Stimulated activated effector memory CD8-positive, alpha-beta T cell treated with anti-CD3 and anti-CD28 coated beads, Interleukin-12 subunit alpha, Interleukin-12 subunit beta, amount 100 ng/mL, for 72 hours (primary cell): ENCODE results near the gene IRS2.

Source experiments
- ATAC-seq: fragments of 150-1000 bp; cut with Tn5 transposase; 2 replicates; pipeline ENCODE4 v1.10.0; 2021
- DNase-seq, 2 donors: peaks; one replicate each; pipeline ENCODE4 v3.0.0; 2021 to 2022; ENCODE audit warnings: low spot score in 2 of 2
- H3K27ac Mint-ChIP-seq: one replicate; pipeline ENCODE4 v1.8.0; 2022; ENCODE audit warnings: mild to moderate bottlenecking, mixed read lengths
- H3K36me3 Mint-ChIP-seq: one replicate; pipeline ENCODE4 v1.8.0; 2022; ENCODE audit warnings: mild to moderate bottlenecking, mixed read lengths
- H3K4me1 Mint-ChIP-seq: one replicate; pipeline ENCODE4 v1.8.0; 2022; ENCODE audit warnings: mixed read lengths
- H3K4me3 Mint-ChIP-seq: one replicate; pipeline ENCODE4 v1.8.0; 2022; ENCODE audit warnings: mild to moderate bottlenecking, mixed read lengths
- H3K9me3 Mint-ChIP-seq: one replicate; pipeline ENCODE4 v1.8.0; 2022; ENCODE audit warnings: mixed read lengths

IRS2 gene

DNA sequence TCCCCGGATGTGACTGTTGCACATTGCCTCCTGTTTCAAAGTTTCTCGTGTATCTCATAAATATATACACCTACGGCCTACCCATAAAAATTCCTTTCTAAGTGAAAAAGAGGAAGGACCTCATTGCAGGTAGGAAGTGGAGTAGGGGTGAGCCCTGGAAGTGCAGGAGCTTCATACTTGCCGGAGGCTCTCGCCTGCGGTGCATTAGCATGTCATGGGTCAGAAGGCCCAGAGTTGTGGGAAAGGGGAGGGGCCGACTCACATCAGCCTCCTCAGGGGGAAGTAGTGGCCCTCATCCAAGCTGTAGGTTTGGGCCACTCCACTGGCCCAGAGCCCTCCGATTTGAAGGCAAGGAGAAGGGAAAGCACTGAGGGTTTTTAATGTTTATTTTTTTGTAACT is 26.0 kb upstream of the IRS2 start:
- no peaks in the 10 kb centered on the region for H3K4me1 Mint-ChIP-seq
- no peaks in the 10 kb centered on the region for H3K9me3 Mint-ChIP-seq
- H3K4me3 Mint-ChIP-seq, result no peak overlapping the region
- no peak overlapping the region for H3K27ac Mint-ChIP-seq
- DNase-seq (no peak), ATAC-seq (no peak)
- H3K36me3 Mint-ChIP-seq, result no peaks in the 10 kb centered on the region

DNA sequence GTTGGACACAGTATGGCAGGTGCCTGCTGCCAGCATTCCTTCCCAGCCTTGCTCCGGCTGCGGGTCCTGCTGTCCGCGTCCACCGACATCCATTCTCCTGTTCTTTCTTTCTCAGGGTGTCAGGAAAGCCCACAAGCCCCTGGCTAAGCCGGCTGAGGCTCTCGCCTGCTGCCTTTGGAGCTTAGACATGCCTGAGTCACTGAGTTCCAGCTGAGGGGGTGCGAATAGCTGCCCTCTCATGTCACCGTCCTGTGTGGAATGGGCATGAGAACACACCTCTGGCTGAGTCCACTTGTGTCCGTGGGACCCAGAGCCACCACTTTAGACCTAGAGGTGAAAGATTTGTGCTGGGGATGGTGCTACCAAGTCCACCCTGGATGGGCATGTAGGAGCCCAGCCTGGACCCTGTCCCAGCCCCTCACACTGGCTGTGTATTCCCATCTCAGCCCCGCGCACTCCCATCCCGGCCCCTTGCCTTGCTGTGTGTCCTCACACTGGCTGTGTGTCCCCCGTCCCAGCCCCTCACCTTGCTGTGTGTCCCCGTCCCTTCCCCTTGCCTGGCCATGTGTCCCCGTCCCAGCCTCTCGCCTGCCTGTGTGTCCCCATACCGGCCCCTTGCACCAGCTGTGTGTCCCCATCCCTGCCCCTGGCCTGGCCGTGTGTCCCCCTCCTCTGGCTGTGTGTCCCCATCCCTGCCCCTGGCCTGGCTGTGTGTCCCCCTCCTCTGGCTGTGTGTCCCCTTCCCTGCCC is 24.6 kb upstream of the IRS2 start:
- Mint-ChIP-seq H3K4me3 (no peak overlapping the region), H3K9me3 (no peaks in the 10 kb centered on the region), H3K36me3 (no peaks in the 10 kb centered on the region), H3K4me1 (no peaks in the 10 kb centered on the region), H3K27ac (no peak overlapping the region)
- ATAC-seq (no peak), DNase-seq (no peak)

DNA sequence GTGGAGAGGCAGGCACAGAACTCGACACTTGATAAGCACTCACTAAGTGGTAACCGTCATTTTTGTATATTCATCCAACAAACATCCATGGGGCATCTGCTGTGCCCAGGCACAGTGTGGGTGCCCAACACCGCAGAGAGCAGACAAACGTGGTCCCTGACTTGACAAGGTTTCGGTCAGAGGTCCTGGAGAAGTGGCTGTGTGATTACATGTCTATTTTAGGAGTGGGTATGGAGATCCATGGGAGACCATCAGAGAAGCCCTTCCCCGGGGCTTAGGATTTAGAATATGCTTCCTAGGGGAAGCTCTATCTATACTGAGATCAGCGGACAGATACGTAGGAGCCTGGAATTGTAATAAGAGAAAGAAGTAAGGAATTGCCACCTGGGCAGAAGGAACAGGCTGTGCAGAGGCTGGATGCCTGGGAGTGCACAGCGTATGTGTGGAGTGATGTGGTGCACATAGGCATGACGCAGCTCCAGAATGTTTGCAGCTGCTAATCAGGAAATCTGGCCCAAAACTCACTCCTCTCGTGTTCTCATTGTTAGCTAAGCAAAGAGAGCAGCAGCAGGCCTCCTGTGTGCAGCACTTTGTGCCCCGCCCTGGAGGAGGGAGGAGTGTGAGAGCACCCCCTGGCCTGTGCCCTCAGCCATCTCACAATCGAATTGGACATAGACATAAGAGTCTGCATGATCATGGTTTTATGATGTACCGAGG is 23.0 kb upstream of the IRS2 start:
- Mint-ChIP-seq H3K27ac (no peak overlapping the region), H3K4me3 (no peak overlapping the region), H3K36me3 (no peaks in the 10 kb centered on the region), H3K9me3 (no peaks in the 10 kb centered on the region), H3K4me1 (no peaks in the 10 kb centered on the region)
- no peak for ATAC-seq
- no peak for DNase-seq

DNA sequence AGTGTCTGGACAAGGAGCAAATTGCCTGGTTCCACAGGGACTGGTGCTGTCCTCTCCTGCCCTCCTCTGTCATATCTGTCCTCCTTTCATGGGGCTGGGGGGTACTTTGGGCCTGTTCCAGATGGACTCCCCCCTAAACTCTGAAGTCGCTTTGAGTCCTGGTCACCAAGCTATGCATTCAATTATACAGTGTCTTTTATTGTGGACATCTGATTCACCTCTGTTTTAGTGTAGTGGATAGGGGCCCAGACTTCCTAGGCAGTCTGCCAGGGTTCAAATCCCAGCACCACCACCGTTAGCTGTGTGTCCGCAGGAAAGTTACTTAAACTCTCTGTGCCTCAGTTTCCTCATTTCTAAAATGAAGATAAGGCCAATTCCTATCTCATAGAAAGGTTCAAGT is 21.0 kb upstream of the IRS2 start:
- no peaks in the 10 kb centered on the region for H3K36me3 Mint-ChIP-seq
- DNase-seq (no peak), ATAC-seq (no peak)
- no peak overlapping the region for H3K4me3 Mint-ChIP-seq
- no peaks in the 10 kb centered on the region for H3K4me1 Mint-ChIP-seq
- no peaks in the 10 kb centered on the region for H3K9me3 Mint-ChIP-seq
- H3K27ac Mint-ChIP-seq, result no peak overlapping the region

DNA sequence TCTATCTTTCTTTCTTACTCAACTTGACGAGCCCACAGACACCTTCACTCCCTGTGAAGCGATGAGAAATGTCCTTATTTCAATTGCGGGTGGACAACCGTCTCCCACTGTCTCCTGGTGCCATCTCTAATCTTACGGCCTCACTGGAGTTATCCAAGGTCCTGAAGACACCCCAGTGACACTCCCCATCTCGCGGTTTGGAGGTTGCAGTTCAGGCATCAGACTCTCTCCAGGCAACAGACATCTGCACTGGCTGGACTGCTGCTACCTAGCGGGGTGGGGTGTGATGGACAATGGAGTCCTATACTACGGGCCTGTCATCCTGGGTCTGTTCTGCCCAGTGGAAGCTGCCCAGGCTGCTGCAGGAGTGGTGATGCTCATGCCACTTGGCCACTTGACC is 18.3 kb upstream of the IRS2 start:
- no peak for ATAC-seq
- H3K27ac Mint-ChIP-seq, result no peak overlapping the region
- no peaks in the 10 kb centered on the region for H3K4me1 Mint-ChIP-seq
- DNase-seq, result no peak
- H3K4me3 Mint-ChIP-seq, result no peak overlapping the region
- H3K9me3 Mint-ChIP-seq, result no peaks in the 10 kb centered on the region
- no peaks in the 10 kb centered on the region for H3K36me3 Mint-ChIP-seq

DNA sequence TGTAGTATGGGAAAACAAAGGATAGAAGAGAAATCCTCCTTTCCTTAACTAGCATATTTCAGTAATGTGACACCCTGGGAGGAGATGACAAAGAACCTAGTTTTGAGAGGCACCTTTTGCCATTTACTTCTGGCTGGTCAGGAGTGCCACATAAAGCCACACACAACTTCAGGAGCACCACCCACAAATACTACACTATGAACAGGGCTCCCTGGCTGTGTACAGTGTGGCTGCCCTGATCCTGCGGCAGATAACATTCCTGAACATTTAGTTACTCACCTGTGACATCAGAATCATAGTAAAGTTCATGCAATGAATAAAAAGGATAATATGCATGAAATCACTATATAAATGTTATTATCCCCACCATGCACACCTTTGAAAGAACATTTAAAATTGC is 17.4 kb upstream of the IRS2 start:
- H3K27ac Mint-ChIP-seq, result no peak overlapping the region
- no peaks in the 10 kb centered on the region for H3K36me3 Mint-ChIP-seq
- H3K9me3 Mint-ChIP-seq, result no peaks in the 10 kb centered on the region
- H3K4me1 Mint-ChIP-seq, result no peaks in the 10 kb centered on the region
- H3K4me3 Mint-ChIP-seq, result no peak overlapping the region
- no peak for ATAC-seq
- no peak for DNase-seq

DNA sequence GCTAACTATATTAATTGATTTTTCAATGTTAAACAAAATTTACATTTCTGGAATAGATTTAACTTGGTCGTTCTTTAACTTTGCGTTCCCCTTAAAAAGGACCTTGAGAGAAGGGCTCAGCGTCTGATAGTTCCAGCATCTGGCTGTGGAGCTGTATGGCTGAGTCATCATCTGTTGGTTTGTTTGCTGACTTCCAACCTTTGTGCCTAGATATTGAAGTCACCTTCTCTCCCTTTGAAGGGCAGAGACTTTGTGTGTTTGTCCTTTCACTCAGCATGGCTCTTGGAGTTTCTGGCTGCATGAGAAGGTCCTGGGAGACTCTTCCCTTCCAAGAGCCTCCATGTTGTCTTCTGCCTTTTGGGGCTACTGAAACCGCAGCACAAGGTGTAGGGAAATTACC is 16.6 kb upstream of the IRS2 start:
- H3K36me3 Mint-ChIP-seq, result no peaks in the 10 kb centered on the region
- DNase-seq (no peak), ATAC-seq (no peak)
- H3K27ac Mint-ChIP-seq, result no peak overlapping the region
- no peak overlapping the region for H3K4me3 Mint-ChIP-seq
- H3K9me3 Mint-ChIP-seq, result no peaks in the 10 kb centered on the region
- no peaks in the 10 kb centered on the region for H3K4me1 Mint-ChIP-seq

DNA sequence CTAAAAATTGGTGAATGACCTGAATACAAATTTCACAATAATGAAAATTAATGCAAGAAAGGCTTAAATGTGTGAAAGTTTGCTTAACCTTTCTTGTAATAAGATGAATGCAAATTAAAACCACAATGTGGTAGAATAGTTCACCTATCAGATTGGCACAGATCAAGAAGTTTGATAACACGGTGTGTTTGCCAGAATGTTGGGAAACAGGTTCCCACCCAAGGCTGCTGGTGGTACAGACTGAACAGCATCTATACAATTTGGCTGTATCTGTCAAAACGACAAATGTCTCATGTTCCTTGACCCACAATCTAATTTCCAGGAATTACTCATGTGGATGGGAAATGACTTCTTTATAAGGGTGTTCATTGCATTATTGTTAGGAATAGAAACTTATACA is 8.6 kb upstream of the IRS2 start:
- H3K36me3 Mint-ChIP-seq, result no peaks in the 10 kb centered on the region
- no peak for DNase-seq
- H3K4me1 Mint-ChIP-seq, result peaks cover 8% of the 10 kb centered on the region
- no peak for ATAC-seq
- no peak overlapping the region for H3K27ac Mint-ChIP-seq
- no peak overlapping the region for H3K4me3 Mint-ChIP-seq
- no peaks in the 10 kb centered on the region for H3K9me3 Mint-ChIP-seq

DNA sequence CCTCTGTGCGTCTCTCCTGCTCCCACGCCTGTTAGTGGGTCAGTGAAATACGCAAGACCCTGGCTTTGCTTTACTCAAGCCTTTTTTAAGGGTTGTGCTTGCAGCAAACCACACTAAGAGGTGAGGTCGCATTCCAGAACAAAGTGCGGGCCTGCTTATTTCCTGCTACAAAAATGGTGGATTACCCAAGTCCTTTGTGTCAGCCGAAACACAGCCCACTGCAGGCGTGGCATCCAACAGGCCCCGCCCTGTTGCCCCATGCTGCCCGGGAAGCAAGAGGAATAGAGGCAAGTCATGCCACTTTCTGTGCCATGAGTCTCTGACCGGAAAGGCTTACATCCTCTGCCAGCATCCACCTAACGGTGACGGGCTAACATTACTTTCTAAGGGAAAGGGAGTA is 7.7 kb upstream of the IRS2 start:
- H3K27ac Mint-ChIP-seq, result no peak overlapping the region
- no peak for DNase-seq
- no peaks in the 10 kb centered on the region for H3K36me3 Mint-ChIP-seq
- no peak overlapping the region for H3K4me3 Mint-ChIP-seq
- ATAC-seq, result no peak
- no peaks in the 10 kb centered on the region for H3K9me3 Mint-ChIP-seq
- H3K4me1 Mint-ChIP-seq, result peaks cover 8% of the 10 kb centered on the region

DNA sequence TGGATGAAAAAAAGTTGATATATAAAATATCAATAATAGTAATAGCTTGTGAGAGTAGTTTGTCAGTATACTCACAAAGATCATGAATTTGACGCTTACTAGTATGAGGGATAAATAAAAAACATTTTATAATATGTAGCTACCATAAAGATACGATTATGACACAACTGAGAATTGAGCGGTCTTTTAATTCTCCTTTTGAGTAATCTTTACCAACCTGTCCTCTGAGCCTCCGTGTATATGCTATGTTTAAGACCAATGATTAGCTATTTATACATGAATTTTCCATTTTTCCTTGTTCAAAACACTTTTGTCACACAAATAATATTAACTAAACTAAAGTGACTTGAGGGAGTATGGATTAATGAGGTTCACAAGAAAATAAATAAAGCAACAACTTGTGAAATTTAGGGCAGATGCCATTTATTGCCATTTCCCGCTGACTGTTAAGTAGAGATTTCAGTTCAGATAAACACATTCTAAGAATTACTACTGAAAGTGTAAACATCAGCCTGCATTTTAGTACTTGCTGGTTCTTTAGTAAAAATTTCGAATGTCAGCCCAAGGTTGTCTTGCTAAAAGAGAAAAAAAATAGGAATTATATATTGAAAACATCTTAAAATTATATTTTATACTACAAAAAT is 6.2 kb upstream of the IRS2 start:
- H3K27ac Mint-ChIP-seq, result no peak overlapping the region
- peak; percentile 78 for ATAC-seq
- no peak for DNase-seq
- peaks cover 17% of the 10 kb centered on the region for H3K4me1 Mint-ChIP-seq
- no peak overlapping the region for H3K4me3 Mint-ChIP-seq
- no peaks in the 10 kb centered on the region for H3K36me3 Mint-ChIP-seq
- H3K9me3 Mint-ChIP-seq, result no peaks in the 10 kb centered on the region

DNA sequence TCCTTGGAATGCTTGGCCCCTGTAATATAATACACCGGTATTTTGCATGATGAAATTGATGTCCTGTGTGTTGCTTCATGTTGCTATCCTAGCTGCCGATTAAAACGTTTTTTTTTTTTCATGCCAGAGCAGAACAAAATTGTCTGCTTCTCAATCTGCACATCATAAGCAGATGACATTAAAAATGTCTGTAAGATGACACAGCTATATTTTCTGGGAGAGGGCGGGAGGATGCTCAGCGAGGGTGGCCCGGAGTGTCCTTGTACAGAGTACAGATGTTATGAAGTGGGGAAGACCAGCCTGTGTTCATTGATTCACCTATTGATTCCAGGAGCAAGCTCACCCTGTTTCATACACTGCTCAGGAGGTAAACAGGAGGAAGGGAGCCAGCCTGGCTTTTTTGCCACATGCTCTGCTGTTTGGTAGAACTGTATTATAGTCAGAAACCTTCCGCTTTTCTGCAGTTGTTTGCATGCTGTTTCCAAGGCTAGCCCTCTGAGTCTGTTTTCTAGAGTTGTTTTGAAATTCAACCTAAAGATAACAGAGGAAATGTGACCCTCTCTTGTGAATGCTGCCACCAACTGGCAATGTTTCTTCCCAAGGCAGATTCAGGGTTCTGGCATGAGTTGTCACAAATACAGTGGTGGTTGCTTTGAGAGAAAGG is 4.7 kb upstream of the IRS2 start:
- Mint-ChIP-seq H3K4me3 (no peak overlapping the region), H3K4me1 (peaks cover 17% of the 10 kb centered on the region), H3K9me3 (no peaks in the 10 kb centered on the region), H3K27ac (no peak overlapping the region), H3K36me3 (no peaks in the 10 kb centered on the region)
- ATAC-seq, result no peak
- no peak for DNase-seq

DNA sequence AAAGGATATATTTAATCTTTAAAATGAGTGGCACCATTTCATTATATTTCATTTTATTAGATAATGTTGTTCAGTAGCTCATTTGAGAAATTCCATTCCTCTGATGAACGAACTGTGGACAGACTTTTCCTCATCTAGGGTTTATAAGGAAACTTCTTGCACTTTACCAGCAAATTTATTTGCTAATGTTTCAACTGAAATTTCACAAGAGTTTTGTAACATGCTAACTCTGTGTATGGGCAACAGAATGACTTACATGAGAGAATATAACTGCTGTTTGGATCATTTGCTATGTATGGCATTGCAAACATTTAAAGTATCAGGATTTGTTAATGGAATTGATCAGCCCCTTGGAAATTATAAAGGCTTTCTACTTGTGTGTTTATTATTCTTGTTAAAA is 3.7 kb upstream of the IRS2 start:
- Mint-ChIP-seq H3K27ac (no peak overlapping the region), H3K4me1 (peaks cover 17% of the 10 kb centered on the region), H3K36me3 (no peaks in the 10 kb centered on the region), H3K9me3 (no peaks in the 10 kb centered on the region), H3K4me3 (no peak overlapping the region)
- DNase-seq (no peak), ATAC-seq (no peak)

DNA sequence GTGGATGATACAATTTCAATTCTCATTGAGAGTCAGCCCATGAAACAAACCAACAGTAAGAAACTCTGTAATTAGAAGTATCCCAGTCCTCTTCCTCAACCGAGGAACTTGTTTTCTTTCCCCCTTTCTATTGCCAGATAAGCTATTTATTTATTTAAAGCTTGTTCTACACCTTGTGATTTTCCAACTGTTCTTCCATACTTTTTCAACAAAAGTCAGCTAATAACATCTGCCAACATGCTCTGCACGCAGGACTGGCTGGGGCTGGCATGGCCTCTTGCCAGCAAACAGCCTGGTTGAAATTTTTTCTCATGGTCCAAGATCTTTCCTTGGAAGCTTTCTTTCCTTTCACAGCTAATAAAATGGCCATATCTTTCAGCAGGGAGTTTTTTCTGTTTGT is 2.9 kb upstream of the IRS2 start:
- no peak for DNase-seq
- no peak overlapping the region for H3K27ac Mint-ChIP-seq
- peaks cover 17% of the 10 kb centered on the region for H3K4me1 Mint-ChIP-seq
- no peaks in the 10 kb centered on the region for H3K9me3 Mint-ChIP-seq
- H3K4me3 Mint-ChIP-seq, result no peak overlapping the region
- H3K36me3 Mint-ChIP-seq, result no peaks in the 10 kb centered on the region
- ATAC-seq, result no peak

DNA sequence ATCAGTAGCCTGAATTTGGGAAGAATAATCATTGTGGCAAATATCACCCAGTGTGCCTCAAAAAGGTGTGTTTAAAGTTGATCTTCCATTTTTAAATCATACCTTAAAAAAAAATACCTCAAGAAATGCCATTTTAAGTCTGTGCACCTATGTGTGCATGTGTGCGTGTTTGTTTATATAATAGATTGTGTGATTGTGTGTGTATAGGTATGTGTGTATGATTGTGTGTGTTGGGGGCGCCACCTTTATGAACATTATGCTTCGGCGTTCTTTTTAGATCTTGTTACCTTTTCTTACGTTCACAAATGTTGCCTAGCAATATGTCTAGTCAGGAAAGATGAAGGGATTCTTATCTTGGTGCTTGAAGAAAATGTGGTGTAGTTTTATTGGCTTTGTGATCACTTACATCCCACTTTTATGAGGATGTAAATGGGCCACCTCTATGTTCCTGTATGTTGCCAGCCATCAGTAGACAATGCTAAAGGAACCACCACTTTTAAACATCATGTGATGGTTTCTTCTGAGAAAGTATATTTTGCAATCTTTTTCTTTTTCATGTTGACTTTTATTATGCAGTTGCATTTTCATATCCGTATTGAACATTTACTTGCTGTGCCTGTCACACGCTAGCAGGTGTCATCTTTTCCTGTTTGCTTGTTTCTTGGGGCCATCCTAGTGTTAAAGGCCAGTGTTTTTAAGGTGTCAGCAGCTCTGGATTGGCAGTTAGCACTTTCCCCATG is 2.2 kb upstream of the IRS2 start:
- H3K9me3 Mint-ChIP-seq, result no peaks in the 10 kb centered on the region
- DNase-seq (no peak), ATAC-seq (no peak)
- no peak overlapping the region for H3K4me3 Mint-ChIP-seq
- H3K27ac Mint-ChIP-seq, result no peak overlapping the region
- peaks cover 17% of the 10 kb centered on the region for H3K4me1 Mint-ChIP-seq
- H3K36me3 Mint-ChIP-seq, result no peaks in the 10 kb centered on the region
